Activated CD8-positive, alpha-beta memory T cell treated with anti-CD3 and anti-CD28 coated beads for 36 hours (primary cell): ENCODE results near the gene KRT3. TPM values are rescaled to one million over a fixed set of nuclear protein-coding genes. Genes with fewer than 3 reads are reported as not detected.
"Not testable (repeated sequence)": the region's sequence is repeated elsewhere in the genome, so short reads cannot be mapped to it uniquely, and the experiment has no call there.

ENCODE experiments used
- CTCF ChIA-PET: fragments of 350-600 bp; sonication (Branson Sonifier 250); formaldehyde crosslinking; loops from one replicate; lab custom pipeline; 2021; ENCODE audit warnings: antibody characterized with exemption; lab: Charles Lee
- POLR2A ChIA-PET: fragments of 350-600 bp; sonication (Branson Sonifier 250); formaldehyde crosslinking; loops from one replicate; lab custom pipeline; 2021; ENCODE audit warnings: antibody characterized with exemption; lab: Charles Lee
- total RNA-seq, 2 experiments: library from RNA; stranded (reverse); gene quantifications; one replicate each; pipeline ENCODE4 v1.2.3, GENCODE V29; 2021

Gene KRT3
- total RNA-seq, 2 experiments from 2014 or later: not detected

- ChIA-PET POLR2A (no interaction called here), CTCF (no interaction called here)
Measured at GRCh38 chr12:52805739-52806138, 9.8 kb upstream of the KRT3 start.

- ChIA-PET CTCF (no interaction called here), POLR2A (no interaction called here)
Measured at GRCh38 chr12:52805000-52805399, 9.1 kb upstream of the KRT3 start.

DNA sequence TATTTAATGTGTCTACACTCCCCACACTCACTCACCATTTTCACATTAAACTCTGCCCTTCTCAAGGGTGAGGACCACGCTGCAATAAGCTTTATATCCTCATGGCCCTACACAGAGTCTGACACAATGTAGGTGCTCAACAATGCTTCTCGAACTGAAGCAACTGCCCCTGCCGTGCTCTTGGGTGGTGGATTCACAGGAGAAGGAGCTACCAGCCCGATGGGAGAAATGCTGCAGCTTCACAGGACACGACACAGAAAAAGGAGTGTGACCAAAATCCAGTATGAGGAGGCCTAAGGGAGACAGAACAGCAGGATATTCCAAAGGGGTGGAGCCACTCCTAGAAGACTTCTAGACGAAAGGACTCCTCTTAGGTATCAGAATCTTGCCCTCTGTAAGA is 6.5 kb upstream of the KRT3 start:
- ChIA-PET CTCF (no interaction called here), POLR2A (no interaction called here)

- ChIA-PET POLR2A (no interaction called here), CTCF (no interaction called here)
Measured at GRCh38 chr12:52801773-52802172, 5.9 kb upstream of the KRT3 start.

DNA sequence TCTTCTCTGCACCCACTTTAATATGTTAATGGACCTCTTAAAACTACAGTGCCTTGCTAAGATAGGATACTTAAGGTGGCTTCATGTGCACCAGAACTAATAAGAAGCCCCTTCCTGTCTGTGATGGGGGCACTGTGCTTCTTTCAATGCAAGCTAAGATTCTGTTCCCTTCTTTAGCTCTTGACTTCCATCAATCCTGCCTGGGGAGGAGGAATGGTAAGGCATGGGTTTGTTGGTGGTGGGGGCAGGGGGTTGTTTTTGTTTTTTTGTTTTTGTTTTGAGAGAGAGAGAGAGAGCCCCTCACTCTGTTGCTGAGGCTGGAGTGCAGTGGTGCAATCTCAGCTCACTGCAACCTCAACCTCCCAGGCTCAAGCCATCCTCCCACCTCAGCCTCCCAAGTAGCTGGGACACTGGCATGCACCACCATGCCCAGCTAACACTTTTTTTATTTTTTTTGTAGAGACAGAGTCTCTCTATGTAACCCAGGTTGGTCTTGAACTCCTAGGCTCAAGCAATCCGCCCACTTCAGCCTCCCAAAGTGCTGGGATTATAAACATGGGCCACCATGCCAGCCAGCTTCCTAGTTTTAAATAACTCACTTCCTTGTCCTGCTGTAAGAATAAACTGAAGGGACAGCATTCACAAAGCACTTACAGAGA is 4.5 kb upstream of the KRT3 start:
- CTCF ChIA-PET: no interaction called here
- POLR2A ChIA-PET: interaction anchor here (0.6 kb wide), 1 partner anchor 678 kb away, joined by 3 read pairs; no protein-coding TSS in a partner anchor

GRCh38 chr12:52799505-52800211 is 3.7 kb upstream of the KRT3 start:
- ChIA-PET POLR2A (interaction anchor here (0.6 kb wide), 1 partner anchor 677 kb away, joined by 3 read pairs; no protein-coding TSS in a partner anchor), CTCF (no interaction called here)

DNA sequence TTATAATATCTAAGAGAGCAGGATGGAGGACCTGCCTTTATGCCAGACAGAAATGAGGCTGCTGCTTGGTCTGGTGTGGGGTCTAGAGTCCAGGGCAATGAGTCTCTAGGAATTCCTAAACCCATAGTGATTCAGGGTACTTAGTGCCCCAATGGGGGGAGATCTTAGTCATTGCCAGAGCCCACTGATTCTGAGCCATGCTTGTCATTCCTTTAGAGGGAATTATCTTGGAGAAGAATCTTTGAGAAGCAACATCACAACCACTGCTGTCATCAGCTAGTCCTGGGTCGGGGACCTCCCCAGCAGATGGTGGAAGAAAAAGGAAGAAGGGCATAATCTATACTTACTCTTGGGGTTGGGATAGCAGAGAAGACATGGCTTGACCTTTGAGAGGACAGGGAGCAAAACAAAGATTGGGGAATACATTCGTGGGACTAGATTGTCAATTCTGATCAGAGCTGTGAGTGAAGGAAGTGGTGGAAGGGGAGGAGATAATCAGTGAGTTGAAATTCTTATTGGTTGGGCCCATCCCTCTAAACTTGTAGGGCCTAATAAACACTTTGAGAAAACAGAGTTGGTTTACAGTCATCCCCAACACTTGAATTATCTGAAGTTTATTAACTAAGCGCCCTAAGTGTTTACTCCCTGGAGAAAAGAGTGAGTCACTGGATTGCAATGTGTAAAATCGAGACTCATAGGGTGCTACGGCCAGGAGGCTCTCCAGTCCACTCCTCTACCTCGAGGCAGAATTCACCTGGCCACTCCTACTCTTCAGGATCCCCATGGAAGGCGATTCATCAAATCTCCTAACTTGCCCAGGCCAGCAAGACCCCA is 3.0 kb upstream of the KRT3 start:
- ChIA-PET CTCF (no interaction called here), POLR2A (no interaction called here)

- ChIA-PET POLR2A (no interaction called here), CTCF (no interaction called here)
Measured at GRCh38 chr12:52798003-52798670, 2.2 kb upstream of the KRT3 start.

- ChIA-PET CTCF (no interaction called here), POLR2A (no interaction called here)
Measured at GRCh38 chr12:52797529-52797894, 1.6 kb upstream of the KRT3 start.

- CTCF ChIA-PET: no interaction called here
- POLR2A ChIA-PET: no interaction called here
Measured at GRCh38 chr12:52796839-52797528, 1.1 kb upstream of the KRT3 start.

DNA sequence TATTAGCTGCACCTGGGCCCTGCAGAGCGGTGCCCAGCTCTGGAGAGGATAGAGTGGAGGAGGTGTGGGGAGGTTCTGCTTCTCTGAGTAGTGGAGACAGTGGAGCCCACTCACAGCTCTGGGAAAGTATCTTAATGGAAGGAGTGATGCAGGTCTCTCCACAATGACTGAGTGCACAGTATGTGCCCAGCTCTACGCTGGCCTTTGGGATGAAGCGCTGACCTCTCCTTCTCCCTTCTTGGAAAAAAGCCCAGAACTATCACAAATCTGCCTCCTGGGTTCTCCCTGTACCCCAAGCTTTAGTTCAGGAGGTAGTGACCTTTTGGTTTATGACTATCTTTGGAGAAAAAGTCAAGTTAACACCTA is 495 bp upstream of the KRT3 start:
- ChIA-PET POLR2A (no interaction called here), CTCF (interaction anchor here (1.1 kb wide), 1 partner anchor 89 kb away, joined by 3 read pairs; no protein-coding TSS in a partner anchor)

- CTCF ChIA-PET: interaction anchor here (1.1 kb wide), 1 partner anchor 90 kb away, joined by 3 read pairs; no protein-coding TSS in a partner anchor
- POLR2A ChIA-PET: not testable (repeated sequence)
Measured at GRCh38 chr12:52795332-52795674, 614 bp downstream of the KRT3 start.

DNA sequence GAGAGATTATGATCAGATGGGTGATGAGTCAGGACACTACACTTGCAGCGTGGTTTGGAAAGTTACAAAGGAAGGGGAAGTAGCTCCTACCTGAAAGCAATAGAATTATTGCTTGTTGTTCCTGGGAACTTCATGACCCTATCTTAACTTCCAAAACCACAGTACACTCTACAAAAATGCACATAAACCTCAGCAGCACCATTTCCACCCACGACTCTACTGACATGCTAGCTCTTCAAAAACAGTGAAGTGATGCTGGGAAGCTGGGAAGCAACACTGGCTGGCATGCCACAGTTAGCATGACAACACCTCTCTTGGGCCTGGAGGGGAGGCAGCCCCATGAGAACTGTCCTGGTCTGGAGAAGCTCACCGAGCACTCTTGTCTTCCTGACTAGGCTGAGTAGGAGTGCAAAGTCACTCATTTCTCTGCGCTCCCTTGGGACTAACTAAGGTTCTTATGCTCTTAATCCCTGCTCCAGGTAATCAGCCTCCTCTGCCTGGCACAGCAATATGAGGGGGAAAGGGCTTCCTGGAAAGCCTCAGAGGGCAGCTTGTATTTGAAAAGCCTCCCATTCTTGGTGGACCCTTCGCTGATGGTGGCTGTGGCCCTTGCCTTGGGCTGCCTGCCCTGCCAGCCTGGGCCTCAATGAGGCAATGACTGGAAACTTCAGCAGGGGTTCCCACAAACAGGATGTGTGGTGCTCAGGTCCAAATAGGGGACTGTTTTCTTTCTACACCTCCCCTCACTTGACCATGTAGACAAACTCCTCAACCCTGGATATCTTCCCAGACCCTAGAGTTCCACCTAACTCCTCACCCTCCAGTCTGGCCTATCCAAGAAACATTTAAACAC is 1.2 kb downstream of the KRT3 start:
- ChIA-PET POLR2A (no interaction called here), CTCF (interaction anchor here (1.1 kb wide), 1 partner anchor 90 kb away, joined by 3 read pairs; no protein-coding TSS in a partner anchor)

- POLR2A ChIA-PET: no interaction called here
- CTCF ChIA-PET: no interaction called here
Measured at GRCh38 chr12:52792185-52793029, 3.5 kb downstream of the KRT3 start.

GRCh38 chr12:52791271-52792184 is 4.4 kb downstream of the KRT3 start:
- ChIA-PET CTCF (interaction anchor here (1.5 kb wide), 1 partner anchor 10 kb away, joined by 4 read pairs; no protein-coding TSS in a partner anchor), POLR2A (no interaction called here)
